ENCODE measurements around the gene CLIP3.

DNA sequence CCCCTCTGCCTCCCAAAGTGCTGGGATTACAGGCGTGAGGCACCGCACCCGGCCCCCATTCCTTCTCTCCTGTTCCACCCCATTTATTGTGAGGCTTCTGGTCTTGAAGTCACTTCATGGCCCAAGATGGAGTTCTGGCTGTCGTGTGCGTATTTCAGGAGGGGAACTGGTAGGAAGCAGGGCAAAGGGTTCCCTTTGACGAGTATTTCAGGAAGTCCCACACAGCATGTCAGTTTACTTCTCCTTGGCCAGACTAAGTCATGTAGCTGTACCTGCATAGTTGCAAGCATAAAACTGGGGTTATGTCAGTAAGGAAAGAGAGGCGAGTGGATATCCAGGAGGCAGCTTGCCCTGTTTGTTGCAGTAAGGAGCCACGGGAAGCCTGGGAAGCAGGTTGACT, 32.2 kb upstream of the CLIP3 start:
- TF ChIP-seq EZH2 (IDR thresholded peaks at IDR 0.05; ENCODE audit: insufficient read depth, poor library complexity, severe bottlenecking), result no peak
- no peak for TF ChIP-seq EZH2phosphoT487 (IDR thresholded peaks at IDR 0.05; ENCODE audit: insufficient read depth, low read depth)
